HEK293T (cell line): ENCODE measurements around the gene CCR7.
"Not testable (repeated sequence)": the region's sequence is repeated elsewhere in the genome, so short reads cannot be mapped to it uniquely, and the experiment has no call there.

Source experiments
- CTCF ChIA-PET: fragments of 350-600 bp; formaldehyde crosslinking; extraction: SDS; loops from one replicate; lab custom pipeline; 2021; ENCODE audit warnings: antibody characterized with exemption, inconsistent platforms; lab: Yijun Ruan, JAX
- POLR2A ChIA-PET: fragments of 350-600 bp; formaldehyde crosslinking; extraction: SDS; loops from one replicate; lab custom pipeline; 2020; ENCODE audit warnings: antibody characterized with exemption, inconsistent platforms; lab: Yijun Ruan, JAX
- DNase-seq: peaks from one replicate; pipeline ENCODE4 v3.0.0; 2012; ENCODE audit warnings: mixed read lengths; ENCODE audit errors: extremely low spot score
- ARNT ChIP-seq: fragments of 450-650 bp; IDR thresholded peaks from 2 replicates; pipeline ENCODE4 v1.6.1; 2017; ENCODE audit warnings: mild to moderate bottlenecking
- BHLHE40 ChIP-seq: fragments of 450-650 bp; IDR thresholded peaks from 2 replicates; pipeline ENCODE4 v1.6.1; 2016; ENCODE audit warnings: mild to moderate bottlenecking, moderate library complexity, borderline replicate concordance
- CTBP1 ChIP-seq: fragments of 450-650 bp; IDR thresholded peaks from 2 replicates; pipeline ENCODE4 v1.6.1; 2016; ENCODE audit warnings: borderline replicate concordance
- ELF4 ChIP-seq: fragments of 450-650 bp; IDR thresholded peaks from 2 replicates; pipeline ENCODE4 v1.6.1; 2017; ENCODE audit warnings: antibody characterized with exemption
- FOXA1 ChIP-seq: fragments of 450-650 bp; IDR thresholded peaks from 2 replicates; pipeline ENCODE4 v1.6.1; 2016; ENCODE audit warnings: mild to moderate bottlenecking
- FOXK2 ChIP-seq: fragments of 450-650 bp; IDR thresholded peaks from 2 replicates; pipeline ENCODE4 v1.6.1; 2016; ENCODE audit warnings: mild to moderate bottlenecking
- FOXM1 ChIP-seq: fragments of 450-650 bp; IDR thresholded peaks from 2 replicates; pipeline ENCODE4 v1.6.1; 2017; ENCODE audit warnings: mild to moderate bottlenecking, borderline replicate concordance
- HDGF ChIP-seq: fragments of 450-650 bp; IDR thresholded peaks from 2 replicates; pipeline ENCODE4 v1.6.1; 2017; ENCODE audit warnings: antibody characterized with exemption, borderline replicate concordance
- L3MBTL2 ChIP-seq: fragments of 450-650 bp; conservative IDR thresholded peaks from 2 replicates; pipeline ENCODE4 v1.6.1; 2016; ENCODE audit warnings: mild to moderate bottlenecking
- LEF1 ChIP-seq: fragments of 450-650 bp; IDR thresholded peaks from 2 replicates; pipeline ENCODE4 v1.6.1; 2017; ENCODE audit warnings: mild to moderate bottlenecking, borderline replicate concordance
- NFRKB ChIP-seq: fragments of 450-650 bp; IDR thresholded peaks from 2 replicates; pipeline ENCODE4 v1.6.1; 2016; ENCODE audit warnings: mild to moderate bottlenecking, moderate library complexity
- PKNOX1 ChIP-seq: fragments of 450-650 bp; IDR thresholded peaks from 2 replicates; pipeline ENCODE4 v1.6.1; 2016
- SP1 ChIP-seq: fragments of 450-650 bp; IDR thresholded peaks from 2 replicates; pipeline ENCODE4 v1.6.1; 2017
- SUZ12 ChIP-seq: fragments of 450-650 bp; IDR thresholded peaks from 2 replicates; pipeline ENCODE4 v1.6.1; 2016; ENCODE audit warnings: mild to moderate bottlenecking
- TARDBP ChIP-seq: fragments of 450-650 bp; IDR thresholded peaks from 2 replicates; pipeline ENCODE4 v1.6.1; 2016
- ZNF384 ChIP-seq: fragments of 450-650 bp; IDR thresholded peaks from 2 replicates; pipeline ENCODE4 v1.6.1; 2016

Gene CCR7

DNA sequence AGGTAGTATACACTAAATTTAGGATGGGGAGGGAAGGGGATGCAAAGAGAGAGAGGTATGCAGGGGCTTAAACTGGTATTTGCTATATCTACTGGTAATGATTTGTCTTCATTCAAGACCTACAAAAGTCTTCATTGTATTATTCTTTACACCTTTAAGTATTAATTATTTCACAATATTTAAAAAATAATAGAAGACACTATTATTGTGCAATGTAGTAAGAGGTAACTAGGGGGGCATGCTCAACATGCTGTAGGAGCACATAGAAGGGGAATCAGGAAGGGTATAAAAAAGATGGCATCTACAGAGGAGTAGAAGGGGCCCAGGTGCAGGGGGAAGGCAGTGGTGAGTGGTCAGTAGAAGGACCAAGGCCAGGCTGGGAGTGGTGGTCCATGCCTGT, 14.9 kb upstream of the CCR7 start:
- POLR2A ChIA-PET = no interaction called here
- CTCF ChIA-PET = no interaction called here
- TF ChIP-seq FOXM1 (no peak), CTBP1 (no peak), SP1 (no peak), FOXK2 (no peak), ZNF384 (no peak), L3MBTL2 (no peak), SUZ12 (no peak), ARNT (no peak), FOXA1 (no peak), TARDBP (no peak), ELF4 (no peak), HDGF (no peak), NFRKB (no peak), PKNOX1 (no peak), LEF1 (no peak)
- no peak for DNase-seq

DNA sequence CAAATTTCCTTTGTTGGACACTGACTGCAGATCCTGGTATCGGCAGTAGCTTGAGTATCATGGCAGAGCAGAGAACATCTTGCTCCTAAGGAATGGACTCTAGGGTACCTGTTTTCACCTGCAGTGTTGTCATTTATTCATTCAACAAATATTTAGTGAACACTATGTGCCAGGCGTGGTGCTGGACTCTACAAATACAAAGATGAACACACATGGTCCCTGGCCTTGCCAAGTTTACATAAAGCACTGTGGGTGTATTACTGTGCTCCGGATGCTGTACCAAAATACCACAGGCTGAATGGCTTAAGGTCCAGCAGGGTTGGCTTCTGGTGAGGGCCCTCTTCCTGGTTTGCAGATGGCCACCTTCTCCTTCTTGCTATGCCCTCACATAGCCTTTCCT, 14.2 kb upstream of the CCR7 start:
- POLR2A ChIA-PET = no interaction called here
- TF ChIP-seq ZNF384 = no peak
- TF ChIP-seq TARDBP = no peak
- no peak for TF ChIP-seq FOXM1
- CTCF ChIA-PET = no interaction called here
- DNase-seq = no peak

- no peak for DNase-seq
- POLR2A ChIA-PET = no interaction called here
- CTCF ChIA-PET = no interaction called here
- TF ChIP-seq SUZ12 (no peak), CTBP1 (no peak), FOXA1 (no peak)
These were observed 12.4 kb upstream of the CCR7 start for GRCh38 chr17:40577611-40578065.

DNA sequence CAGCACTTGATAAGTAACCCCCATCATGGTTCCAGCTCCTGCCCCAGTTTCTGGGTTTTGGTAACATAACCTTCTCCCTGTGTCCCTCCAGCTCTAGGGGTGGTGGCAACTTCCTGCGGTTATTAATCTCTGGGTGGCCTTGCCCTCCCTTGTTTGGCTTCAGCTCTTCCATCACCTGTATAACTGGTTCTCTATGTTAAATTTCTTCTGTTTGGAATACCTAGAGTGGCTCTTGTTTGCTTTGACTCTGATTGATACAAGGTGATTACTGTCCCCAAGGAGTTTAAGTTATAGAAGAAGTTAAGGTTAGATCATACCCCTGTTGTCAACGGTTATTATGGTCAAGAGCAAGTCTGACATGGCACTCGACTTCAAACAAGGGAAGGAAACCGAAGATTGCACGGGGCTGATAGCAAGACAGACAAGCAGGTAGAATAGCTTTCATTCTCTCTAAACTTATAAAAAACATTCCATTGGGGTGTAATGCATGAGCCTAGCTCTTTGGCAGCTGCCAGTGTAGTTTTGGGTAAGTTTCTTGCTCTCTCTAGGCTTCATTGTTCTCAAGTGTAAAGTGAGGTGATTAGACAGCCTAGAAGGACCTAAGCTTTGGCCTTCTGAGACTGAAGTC, 11.0 kb upstream of the CCR7 start:
- TF ChIP-seq SUZ12 = no peak
- no peak for TF ChIP-seq SP1
- TF ChIP-seq FOXK2 = no peak
- no peak for TF ChIP-seq FOXA1
- no peak for TF ChIP-seq CTBP1
- TF ChIP-seq TARDBP = no peak
- TF ChIP-seq FOXM1 = no peak
- no peak for TF ChIP-seq HDGF
- POLR2A ChIA-PET = interaction anchor here (0.6 kb wide), 1 partner anchor 243 kb away, joined by 3 read pairs; no protein-coding TSS in a partner anchor
- DNase-seq = no peak
- CTCF ChIA-PET = interaction anchor here (0.6 kb wide), 1 partner anchor 747 kb away, joined by 3 read pairs; no protein-coding TSS in a partner anchor

GRCh38 chr17:40574292-40574691, 9.0 kb upstream of the CCR7 start:
- ChIA-PET POLR2A (no interaction called here), CTCF (no interaction called here)
- DNase-seq = no peak
- TF ChIP-seq SP1 (no peak), ARNT (no peak), ELF4 (no peak), ZNF384 (no peak), NFRKB (no peak), FOXA1 (no peak), FOXK2 (no peak)

- DNase-seq, CTCF ChIA-PET, POLR2A ChIA-PET: not testable (repeated sequence)
These were observed 7.1 kb upstream of the CCR7 start for GRCh38 chr17:40572245-40572993.

DNA sequence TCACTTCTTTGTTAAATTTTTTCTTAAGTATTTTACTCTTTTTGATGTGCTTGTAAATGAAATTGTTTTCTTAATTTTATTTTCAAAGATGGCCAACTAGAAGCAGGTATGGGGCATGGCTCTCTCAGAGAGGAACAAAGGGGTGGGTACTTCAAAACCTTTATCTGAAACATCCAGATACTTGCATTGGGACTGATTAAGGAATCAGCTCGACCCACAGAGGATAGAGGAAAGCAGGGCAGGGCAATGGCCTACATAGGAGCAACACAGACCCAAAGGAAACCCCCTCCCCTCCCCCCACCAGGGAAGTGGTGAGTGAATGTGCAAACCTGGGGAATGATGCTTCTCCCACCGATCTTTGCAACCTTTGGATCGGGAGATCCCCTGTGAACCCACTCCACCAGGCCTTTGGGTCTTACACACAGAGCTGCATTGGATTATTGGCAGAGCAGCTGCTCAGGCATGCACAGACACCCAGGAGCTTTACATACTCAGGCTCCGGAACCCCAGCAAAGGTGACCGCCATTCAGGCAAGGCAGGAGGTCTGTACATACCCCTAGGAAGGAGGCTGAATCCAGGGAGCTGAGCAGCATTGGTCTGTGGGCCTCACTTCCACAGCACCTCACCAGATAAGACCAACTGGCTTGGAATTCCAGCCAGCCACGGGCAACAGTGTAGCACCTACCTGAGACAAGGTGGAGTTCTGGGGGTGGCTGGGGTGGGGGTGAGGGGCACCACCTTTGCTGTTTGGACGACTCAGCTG, 3.0 kb upstream of the CCR7 start:
- POLR2A ChIA-PET = no interaction called here
- no peak for DNase-seq
- no peak for TF ChIP-seq LEF1
- CTCF ChIA-PET = interaction anchor here (1.1 kb wide), 1 partner anchor 8 kb away, joined by 6 read pairs; no protein-coding TSS in a partner anchor

- no peak for DNase-seq
- POLR2A ChIA-PET = no interaction called here
- CTCF ChIA-PET = no interaction called here
- TF ChIP-seq HDGF (no peak), SP1 (no peak), ZNF384 (no peak), FOXK2 (no peak), LEF1 (no peak), FOXM1 (no peak), BHLHE40 (no peak), SUZ12 (no peak)
These were observed 2.1 kb upstream of the CCR7 start for GRCh38 chr17:40567377-40567776.
